SK-N-SH treated with all-trans-retinoic acid at 6 μM for 48 hours (cell line): ENCODE measurements around the gene NAMPT.

Source experiments
- TCF4 ChIP-seq: fragments of 250-450 bp; sonication (Bioruptor Pico); IDR thresholded peaks from 2 replicates; pipeline ENCODE4 v1.8.0; 2021; ENCODE audit warnings: mild to moderate bottlenecking, moderate library complexity, borderline replicate concordance
- TF ChIP-seq, protein P1 (sequence below): fragments of 250-450 bp; sonication (Bioruptor Pico); IDR thresholded peaks from 2 replicates; pipeline ENCODE4 v1.5.1; 2020; ENCODE audit warnings: low read depth, mild to moderate bottlenecking, moderate library complexity

GRCh38 chr7:106326594-106327537 lies 42.1 kb upstream of the NAMPT start:
- TF ChIP-seq, protein P1, sequence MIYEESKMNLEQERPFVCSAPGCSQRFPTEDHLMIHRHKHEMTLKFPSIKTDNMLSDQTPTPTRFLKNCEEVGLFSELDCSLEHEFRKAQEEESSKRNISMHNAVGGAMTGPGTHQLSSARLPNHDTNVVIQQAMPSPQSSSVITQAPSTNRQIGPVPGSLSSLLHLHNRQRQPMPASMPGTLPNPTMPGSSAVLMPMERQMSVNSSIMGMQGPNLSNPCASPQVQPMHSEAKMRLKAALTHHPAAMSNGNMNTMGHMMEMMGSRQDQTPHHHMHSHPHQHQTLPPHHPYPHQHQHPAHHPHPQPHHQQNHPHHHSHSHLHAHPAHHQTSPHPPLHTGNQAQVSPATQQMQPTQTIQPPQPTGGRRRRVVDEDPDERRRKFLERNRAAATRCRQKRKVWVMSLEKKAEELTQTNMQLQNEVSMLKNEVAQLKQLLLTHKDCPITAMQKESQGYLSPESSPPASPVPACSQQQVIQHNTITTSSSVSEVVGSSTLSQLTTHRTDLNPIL (CRISPR knock-in tag), result no peak
- TF ChIP-seq TCF4 (CRISPR knock-in tag), result no peak
